Endothelial cell of umbilical vein (primary cell): Measurements from ENCODE around the gene THSD7A. TPM values are rescaled to one million over a fixed set of nuclear protein-coding genes. Genes with fewer than 3 reads are reported as not detected.

Source experiments
- BruUV-seq: library from RNA; stranded (reverse); fragments of 400-500 nt; replicated peaks from 2 replicates; lab custom pipeline; 2021; lab: Mats Ljungman, UMichigan
- CTCF ChIA-PET: fragments of 300-600, 350-600 bp; sonication (Branson Sonifier 250); formaldehyde crosslinking; loops from one replicate; lab custom pipeline; 2021; ENCODE audit warnings: antibody characterized with exemption, inconsistent platforms; lab: Charles Lee
- POLR2A ChIA-PET: fragments of 300-600, 350-600 bp; sonication (Branson Sonifier 250); formaldehyde crosslinking; loops from one replicate; lab custom pipeline; 2021; ENCODE audit warnings: antibody characterized with exemption, inconsistent platforms; lab: Charles Lee
- DNase-seq: peaks from one replicate; pipeline ENCODE4 v3.0.0-alpha.2; 2011; ENCODE audit warnings: low read depth, low spot score
- FAIRE-seq: peaks from 2 replicates; lab custom pipeline; 2011; peaks lifted over from hg19 to GRCh38; lab: Jason Lieb, UNC
- H2AFZ ChIP-seq: 2 replicates; pipeline ENCODE4 v1.6.0; 2012; ENCODE audit warnings: low read depth, low read length, control low read depth, inconsistent platforms
- H3K27ac ChIP-seq: 2 replicates; pipeline ENCODE4 v1.5.1; 2011; ENCODE audit warnings: low read depth, mild to moderate bottlenecking, control low read depth, low read length, moderate library complexity; ENCODE audit not compliant: insufficient read depth
- H3K27me3 ChIP-seq, 2 experiments: 2 replicates each; pipeline versions ENCODE4 v1.6.0 to v1.6.1; 2011; ENCODE audit warnings: low read length in 2 of 2, mixed read lengths in 1 of 2; ENCODE audit not compliant: control insufficient read depth in 2 of 2, insufficient read depth in 2 of 2
- H3K36me3 ChIP-seq, 2 experiments: 2 replicates in 1 of 2; 3 replicates in 1 of 2; pipeline ENCODE4 v1.5.1; 2011; ENCODE audit warnings: low read length in 2 of 2, mild to moderate bottlenecking in 1 of 2, moderate library complexity in 1 of 2; ENCODE audit not compliant: control insufficient read depth in 2 of 2, insufficient read depth in 2 of 2; ENCODE audit errors: extremely low read depth in 1 of 2
- H3K4me1 ChIP-seq: 3 replicates; pipeline ENCODE4 v1.5.1; 2011; ENCODE audit warnings: mild to moderate bottlenecking, low read length; ENCODE audit not compliant: control insufficient read depth, insufficient read depth; ENCODE audit errors: extremely low read depth
- H3K4me2 ChIP-seq: 2 replicates; pipeline ENCODE4 v1.6.1; 2011; ENCODE audit warnings: low read length, control low read depth, mixed read lengths; ENCODE audit not compliant: insufficient read depth
- H3K4me3 ChIP-seq, 3 experiments: fragments of 200-600 bp in 1 of 3; sonication (generic), shearing (Covaris generic) in 1 of 3; replicated peaks in 1 of 3; 2 replicates each; pipeline ENCODE4 v1.5.1; 2011 to 2016; ENCODE audit warnings: control low read depth in 3 of 3, low read length in 3 of 3, mild to moderate bottlenecking in 2 of 3, inconsistent platforms in 1 of 3, low read depth in 1 of 3, moderate library complexity in 1 of 3; ENCODE audit not compliant: insufficient read depth in 1 of 3
- H3K79me2 ChIP-seq: 2 replicates; pipeline ENCODE4 v1.6.0; 2012; ENCODE audit warnings: low read length, inconsistent platforms; ENCODE audit not compliant: control insufficient read depth, insufficient read depth
- H3K9ac ChIP-seq: replicated peaks from 2 replicates; pipeline ENCODE3; 2011; ENCODE audit warnings: low read length, control low read depth; ENCODE audit not compliant: insufficient read depth; ENCODE audit errors: extremely low read depth
- H3K9me1 ChIP-seq: replicated peaks from 3 replicates; pipeline ENCODE4 v1.6.0; 2011; ENCODE audit warnings: mild to moderate bottlenecking, low read length; ENCODE audit not compliant: control insufficient read depth, insufficient read depth; ENCODE audit errors: extremely low read depth
- H3K9me3 ChIP-seq: replicated peaks from 2 replicates; pipeline ENCODE4 v1.5.1; 2012; ENCODE audit warnings: low read length, inconsistent platforms; ENCODE audit not compliant: control insufficient read depth, insufficient read depth
- H4K20me1 ChIP-seq: replicated peaks from 2 replicates; pipeline ENCODE3; 2011; ENCODE audit warnings: mild to moderate bottlenecking, low read length; ENCODE audit not compliant: control insufficient read depth, insufficient read depth; ENCODE audit errors: extremely low read depth
- EZH2 ChIP-seq: IDR thresholded peaks from 2 replicates; pipeline ENCODE4 v1.6.1; 2012; ENCODE audit warnings: borderline replicate concordance, low read depth, mild to moderate bottlenecking, moderate library complexity, low read length, inconsistent platforms; ENCODE audit not compliant: severe bottlenecking
- FOS ChIP-seq: IDR thresholded peaks from 2 replicates; pipeline ENCODE4 v1.6.1; 2011; ENCODE audit warnings: mild to moderate bottlenecking, low read length, moderate library complexity, borderline replicate concordance; ENCODE audit not compliant: insufficient read depth
- GATA2 ChIP-seq: IDR thresholded peaks from 2 replicates; pipeline ENCODE4 v1.7.0; 2011; ENCODE audit warnings: low read depth, mild to moderate bottlenecking, moderate library complexity, mixed read lengths, low read length; ENCODE audit not compliant: insufficient read length, insufficient read depth
- JUN ChIP-seq: IDR thresholded peaks from 2 replicates; pipeline ENCODE4 v1.6.1; 2011; ENCODE audit warnings: borderline replicate concordance, low read depth; ENCODE audit not compliant: insufficient read length, insufficient read depth
- MYC ChIP-seq: IDR thresholded peaks from one replicate; pipeline ENCODE4 v1.6.1; 2011; ENCODE audit warnings: mild to moderate bottlenecking, low read depth, low read length
- dilution Hi-C: fragments of 300-500 bp; cut with MboI; formaldehyde crosslinking; loops from one replicate; pipeline ENCODE4 v1.15.0; 2019; ENCODE audit warnings: low sequenced_read_pairs; ENCODE audit not compliant: extremely low pct_ligation_motif_present
- intact Hi-C: fragments of 100-400 bp; cut with micrococcal nuclease; formaldehyde crosslinking; loops from one replicate; pipeline ENCODE4 v1.10.0; 2022
- polyA plus RNA-seq, 4 experiments: library from polyadenylated mRNA; depleted of rRNA in 3 of 4; stranded (reverse) in 3 of 4; unstranded in 1 of 4; fragments of >200 nt; gene quantifications; 2 replicates each; pipeline versions ENCODE4 v1.2.1 to v1.2.3, GENCODE V29; 2011 to 2012; ENCODE audit warnings: missing spikeins in 1 of 4
- total RNA-seq: library from RNA; stranded (reverse); gene quantifications from 2 replicates; pipeline ENCODE4 v1.2.3, GENCODE V29; 2021
- TF ChIP-seq, protein P1 (sequence below): IDR thresholded peaks from 2 replicates; pipeline ENCODE4 v1.6.1; 2011; ENCODE audit not compliant: insufficient read depth, insufficient read length

The THSD7A gene
- total and polyA plus RNA-seq, 2 donors (not counting 3 experiments of a cell fraction or from before 2014, with no cell fraction given): 3.3 to 12.7 TPM

DNA sequence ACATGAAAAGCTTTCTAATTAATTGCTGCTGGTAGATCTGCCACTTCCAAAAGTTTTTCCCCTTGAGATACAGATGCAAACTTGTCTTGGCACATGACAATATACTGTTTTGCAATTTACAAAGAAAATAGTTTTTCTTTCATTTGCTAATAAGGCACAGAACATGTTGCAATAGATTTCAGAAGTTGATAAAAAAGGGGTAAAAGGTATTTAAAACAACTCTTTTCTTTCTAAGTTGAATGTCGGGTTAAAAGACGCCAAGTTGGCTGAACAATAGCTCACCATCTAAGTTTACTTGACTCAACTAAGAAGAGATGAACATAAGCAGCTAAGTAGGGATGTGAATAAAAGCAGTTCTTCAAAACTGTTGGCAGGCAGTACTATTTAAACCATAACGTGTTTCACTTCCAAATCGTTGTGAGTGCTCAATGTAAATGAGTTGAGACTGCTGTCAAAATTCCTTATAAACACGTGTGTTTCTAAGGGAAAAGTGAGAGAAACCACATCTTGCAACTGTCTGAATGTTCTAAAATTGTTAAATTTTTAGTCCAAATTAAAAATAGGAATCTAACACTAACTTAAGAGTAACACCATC lies 14.5 kb upstream of the THSD7A start:
- Histone ChIP-seq H3K4me2 (no peak overlapping the region), H2AFZ (no peak overlapping the region), H3K36me3 (no peaks in the 10 kb centered on the region), H3K4me3 (no peak overlapping the region), H3K27me3 (no peaks in the 10 kb centered on the region), H3K27ac (no peak overlapping the region), H3K4me1 (no peaks in the 10 kb centered on the region), H3K9me3 (no peaks in the 10 kb centered on the region), H3K9me1 (no peaks in the 10 kb centered on the region), H3K9ac (no peak overlapping the region), H3K79me2 (no peaks in the 10 kb centered on the region), H4K20me1 (no peaks in the 10 kb centered on the region)
- POLR2A ChIA-PET: no interaction called here
- intact Hi-C loops: no loop called here
- dilution Hi-C loops: no loop called here
- CTCF ChIA-PET: interaction anchor here (1.1 to 2.0 kb wide), 4 partner anchors 8 to 398 kb away, joined by 3 to 6 read pairs (median 3); no protein-coding TSS in a partner anchor
- DNase-seq (no peak), FAIRE-seq (no peak)
- TF ChIP-seq EZH2 (no peak), MYC (no peak), GATA2 (no peak), JUN (no peak)
- TF ChIP-seq, protein P1, sequence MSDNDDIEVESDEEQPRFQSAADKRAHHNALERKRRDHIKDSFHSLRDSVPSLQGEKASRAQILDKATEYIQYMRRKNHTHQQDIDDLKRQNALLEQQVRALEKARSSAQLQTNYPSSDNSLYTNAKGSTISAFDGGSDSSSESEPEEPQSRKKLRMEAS: no peak
- no TSS peak for BruUV-seq

DNA sequence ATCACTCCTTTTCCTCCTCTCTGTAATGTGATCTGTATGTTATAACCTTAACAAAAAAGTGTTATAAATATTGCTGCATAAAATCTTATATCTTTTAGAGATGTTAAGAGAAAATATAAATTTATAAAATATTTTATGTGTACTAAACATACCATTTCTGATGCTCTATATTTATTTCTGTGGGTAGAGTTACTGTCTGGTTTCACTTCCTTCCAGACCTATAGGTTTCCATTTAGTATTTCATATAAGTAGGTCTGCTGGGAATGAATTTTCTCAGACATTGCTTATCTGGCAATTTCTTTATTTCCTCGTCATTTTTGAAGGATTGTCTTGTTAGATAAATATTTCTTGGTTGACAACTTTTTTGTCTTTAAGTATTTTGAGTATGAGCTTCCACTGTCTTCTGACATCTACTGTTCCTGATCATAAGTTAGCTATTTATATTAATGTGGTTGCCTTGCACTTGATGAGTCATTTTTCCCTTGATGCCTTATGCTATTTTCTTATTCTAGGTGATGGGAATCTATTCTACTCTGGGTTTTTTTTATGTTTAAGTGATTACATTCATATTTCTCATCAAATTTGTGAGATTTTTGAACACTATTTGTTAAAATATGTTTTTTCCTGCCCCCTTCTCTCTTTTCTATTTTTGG lies 11.2 kb upstream of the THSD7A start:
- no peaks in the 10 kb centered on the region for H3K4me1 ChIP-seq
- intact Hi-C loops: no loop called here
- ChIA-PET POLR2A (no interaction called here), CTCF (interaction anchor here (1.2 to 1.4 kb wide), 2 partner anchors 12 to 479 kb away, joined by 4 read pairs; no protein-coding TSS in a partner anchor)
- H3K9me3 ChIP-seq: no peaks in the 10 kb centered on the region
- H2AFZ ChIP-seq: no peak overlapping the region
- no peaks in the 10 kb centered on the region for H3K9me1 ChIP-seq
- H3K4me3 ChIP-seq: no peak overlapping the region
- FAIRE-seq (no peak), DNase-seq (no peak)
- H4K20me1 ChIP-seq: no peaks in the 10 kb centered on the region
- H3K27ac ChIP-seq: no peak overlapping the region
- H3K27me3 ChIP-seq: no peaks in the 10 kb centered on the region
- H3K9ac ChIP-seq: no peak overlapping the region
- no peak overlapping the region for H3K4me2 ChIP-seq
- TF ChIP-seq, protein P1: no peak
- peak; percentile 46 for TF ChIP-seq FOS
- dilution Hi-C loops: no loop called here
- H3K36me3 ChIP-seq: no peaks in the 10 kb centered on the region
- H3K79me2 ChIP-seq: no peaks in the 10 kb centered on the region
- BruUV-seq: no TSS peak
